ENCODE measurements around the gene RAN.
"Not testable (repeated sequence)": the region's sequence is repeated elsewhere in the genome, so short reads cannot be mapped to it uniquely, and the experiment has no call there.

RAN gene

GRCh38 chr12:130878193-130879185, 6.6 kb downstream of the RAN start:
- H3K4me1 Mint-ChIP-seq = peaks cover 58% of the 10 kb centered on the region
- CTCF ChIA-PET = no interaction called here
- H3K4me3 Mint-ChIP-seq = no peak overlapping the region
- peaks cover 42% of the 10 kb centered on the region for H3K36me3 Mint-ChIP-seq
- peak overlapping the region; percentile 29 for H3K27ac Mint-ChIP-seq
- H3K27me3 Mint-ChIP-seq = no peaks in the 10 kb centered on the region
- H3K9me3 Mint-ChIP-seq = no peaks in the 10 kb centered on the region
- no peak for DNase-seq

- H3K27ac Mint-ChIP-seq = peak overlapping the region; percentile 9
- H3K27me3 Mint-ChIP-seq = no peaks in the 10 kb centered on the region
- CTCF ChIA-PET = no interaction called here
These were observed 7.4 kb downstream of the RAN start for GRCh38 chr12:130879212-130879686.

GRCh38 chr12:130879781-130880389, 8.0 kb downstream of the RAN start:
- no peak for DNase-seq
- peaks cover 44% of the 10 kb centered on the region for H3K4me1 Mint-ChIP-seq
- CTCF ChIA-PET = no interaction called here

More at GRCh38 chr12:130879212-130879686, 7.4 kb downstream of the RAN start:
- no peaks in the 10 kb centered on the region for H3K9me3 Mint-ChIP-seq
- H3K4me3 Mint-ChIP-seq = no peak overlapping the region
- no peak for DNase-seq
- peaks cover 35% of the 10 kb centered on the region for H3K36me3 Mint-ChIP-seq
- peaks cover 51% of the 10 kb centered on the region for H3K4me1 Mint-ChIP-seq

GRCh38 chr12:130880411-130880885, 8.6 kb downstream of the RAN start:
- Mint-ChIP-seq H3K27me3 (no peaks in the 10 kb centered on the region), H3K4me1 (peaks cover 40% of the 10 kb centered on the region), H3K9me3 (no peaks in the 10 kb centered on the region), H3K4me3 (peak overlapping the region; percentile 64), H3K27ac (peak overlapping the region; percentile 75), H3K36me3 (peaks cover 23% of the 10 kb centered on the region)
- no peak for DNase-seq
- CTCF ChIA-PET = no interaction called here

More at GRCh38 chr12:130879781-130880389, 8.0 kb downstream of the RAN start:
- Mint-ChIP-seq H3K27me3 (no peaks in the 10 kb centered on the region), H3K27ac (peak overlapping the region; percentile 75), H3K36me3 (peaks cover 29% of the 10 kb centered on the region), H3K4me3 (peak overlapping the region; percentile 64), H3K9me3 (no peaks in the 10 kb centered on the region)

GRCh38 chr12:130881046-130881445, 9.2 kb downstream of the RAN start:
- CTCF ChIA-PET = no interaction called here
- Mint-ChIP-seq H3K4me1 (peaks cover 35% of the 10 kb centered on the region), H3K4me3 (no peak overlapping the region), H3K27me3 (no peaks in the 10 kb centered on the region), H3K36me3 (peaks cover 17% of the 10 kb centered on the region), H3K9me3 (no peaks in the 10 kb centered on the region), H3K27ac (peak overlapping the region; percentile 3)
- no peak for DNase-seq

- peaks cover 12% of the 10 kb centered on the region for H3K36me3 Mint-ChIP-seq
- no peak for DNase-seq
- no peaks in the 10 kb centered on the region for H3K9me3 Mint-ChIP-seq
- CTCF ChIA-PET = no interaction called here
- no peak overlapping the region for H3K4me3 Mint-ChIP-seq
- H3K27me3 Mint-ChIP-seq = no peaks in the 10 kb centered on the region
- H3K4me1 Mint-ChIP-seq = peaks cover 30% of the 10 kb centered on the region
- no peak overlapping the region for H3K27ac Mint-ChIP-seq
These were observed 9.7 kb downstream of the RAN start for GRCh38 chr12:130881548-130881947.

GRCh38 chr12:130887190-130887589, 15.3 kb downstream of the RAN start:
- H3K4me1 Mint-ChIP-seq, H3K4me3 Mint-ChIP-seq, H3K27me3 Mint-ChIP-seq, H3K36me3 Mint-ChIP-seq, H3K9me3 Mint-ChIP-seq, H3K27ac Mint-ChIP-seq, CTCF ChIA-PET, DNase-seq: not testable (repeated sequence)

- DNase-seq = no peak
- H3K27ac Mint-ChIP-seq = no peak overlapping the region
- no peaks in the 10 kb centered on the region for H3K9me3 Mint-ChIP-seq
- no peak overlapping the region for H3K4me3 Mint-ChIP-seq
- H3K27me3 Mint-ChIP-seq = peaks cover 8% of the 10 kb centered on the region
- CTCF ChIA-PET = no interaction called here
- H3K4me1 Mint-ChIP-seq = no peaks in the 10 kb centered on the region
- H3K36me3 Mint-ChIP-seq = no peaks in the 10 kb centered on the region
These were observed 32.2 kb downstream of the RAN start for GRCh38 chr12:130904064-130904463.

- H3K4me3 Mint-ChIP-seq, DNase-seq, CTCF ChIA-PET: not testable (repeated sequence)
These were observed 33.1 kb downstream of the RAN start for GRCh38 chr12:130904936-130905455.

GRCh38 chr12:130909111-130909510, 37.2 kb downstream of the RAN start:
- H3K4me3 Mint-ChIP-seq = no peak overlapping the region
- CTCF ChIA-PET = interaction anchor here (0.6 kb wide), 1 partner anchor 87 kb away, joined by 3 read pairs; no protein-coding TSS in a partner anchor
- H3K36me3 Mint-ChIP-seq = no peaks in the 10 kb centered on the region
- H3K27ac Mint-ChIP-seq = no peak overlapping the region
- H3K27me3 Mint-ChIP-seq = peaks cover 6% of the 10 kb centered on the region
- H3K9me3 Mint-ChIP-seq = no peaks in the 10 kb centered on the region
- no peak for DNase-seq
- no peaks in the 10 kb centered on the region for H3K4me1 Mint-ChIP-seq

More at GRCh38 chr12:130904936-130905455, 33.1 kb downstream of the RAN start:
- not testable (repeated sequence) for H3K4me1 Mint-ChIP-seq, H3K36me3 Mint-ChIP-seq, H3K27ac Mint-ChIP-seq, H3K9me3 Mint-ChIP-seq
- peaks cover 10% of the 10 kb centered on the region for H3K27me3 Mint-ChIP-seq

- Mint-ChIP-seq H3K36me3 (no peaks in the 10 kb centered on the region), H3K27ac (no peak overlapping the region), H3K27me3 (peaks cover 16% of the 10 kb centered on the region), H3K9me3 (no peaks in the 10 kb centered on the region), H3K4me1 (no peaks in the 10 kb centered on the region), H3K4me3 (no peak overlapping the region)
- DNase-seq = no peak
- CTCF ChIA-PET = no interaction called here
These were observed 39.3 kb downstream of the RAN start for GRCh38 chr12:130911193-130911592.

- CTCF ChIA-PET = no interaction called here
- no peaks in the 10 kb centered on the region for H3K4me1 Mint-ChIP-seq
These were observed 40.1 kb downstream of the RAN start for GRCh38 chr12:130911933-130912332.

GRCh38 chr12:130916241-130916911, 44.5 kb downstream of the RAN start:
- peaks cover 43% of the 10 kb centered on the region for H3K27me3 Mint-ChIP-seq
- H3K4me1 Mint-ChIP-seq = no peaks in the 10 kb centered on the region
- DNase-seq = peak; percentile 28
- H3K27ac Mint-ChIP-seq = no peak overlapping the region
- no peak overlapping the region for H3K4me3 Mint-ChIP-seq
- no peaks in the 10 kb centered on the region for H3K9me3 Mint-ChIP-seq
- no peaks in the 10 kb centered on the region for H3K36me3 Mint-ChIP-seq
- CTCF ChIA-PET = interaction anchor here (1.3 to 2.4 kb wide), 2 partner anchors 189 to 216 kb away, joined by 3 to 7 read pairs; no protein-coding TSS in a partner anchor

More at GRCh38 chr12:130911933-130912332, 40.1 kb downstream of the RAN start:
- H3K27me3 Mint-ChIP-seq = peaks cover 22% of the 10 kb centered on the region
- no peak overlapping the region for H3K4me3 Mint-ChIP-seq
- no peak overlapping the region for H3K27ac Mint-ChIP-seq
- H3K9me3 Mint-ChIP-seq = no peaks in the 10 kb centered on the region
- no peak for DNase-seq
- no peaks in the 10 kb centered on the region for H3K36me3 Mint-ChIP-seq

- Mint-ChIP-seq H3K27me3 (peaks cover 43% of the 10 kb centered on the region), H3K27ac (no peak overlapping the region)
- CTCF ChIA-PET = interaction anchor here (2.4 kb wide), 1 partner anchor 215 kb away, joined by 7 read pairs; no protein-coding TSS in a partner anchor
These were observed 45.7 kb downstream of the RAN start for GRCh38 chr12:130917607-130918006.

More at GRCh38 chr12:130917607-130918006, 45.7 kb downstream of the RAN start:
- DNase-seq = no peak
- Mint-ChIP-seq H3K36me3 (no peaks in the 10 kb centered on the region), H3K4me3 (no peak overlapping the region), H3K9me3 (no peaks in the 10 kb centered on the region), H3K4me1 (no peaks in the 10 kb centered on the region)
